NCI-H82 treated with DMSO at 0.1 percent for 48 hours (cell line): ENCODE data around the gene NAPA.

Source experiments
- DNase-seq: peaks from one replicate; lab custom pipeline; 2025; ENCODE audit not compliant: unreplicated experiment; lab: John Stamatoyannopoulos, UW

NAPA gene

DNA sequence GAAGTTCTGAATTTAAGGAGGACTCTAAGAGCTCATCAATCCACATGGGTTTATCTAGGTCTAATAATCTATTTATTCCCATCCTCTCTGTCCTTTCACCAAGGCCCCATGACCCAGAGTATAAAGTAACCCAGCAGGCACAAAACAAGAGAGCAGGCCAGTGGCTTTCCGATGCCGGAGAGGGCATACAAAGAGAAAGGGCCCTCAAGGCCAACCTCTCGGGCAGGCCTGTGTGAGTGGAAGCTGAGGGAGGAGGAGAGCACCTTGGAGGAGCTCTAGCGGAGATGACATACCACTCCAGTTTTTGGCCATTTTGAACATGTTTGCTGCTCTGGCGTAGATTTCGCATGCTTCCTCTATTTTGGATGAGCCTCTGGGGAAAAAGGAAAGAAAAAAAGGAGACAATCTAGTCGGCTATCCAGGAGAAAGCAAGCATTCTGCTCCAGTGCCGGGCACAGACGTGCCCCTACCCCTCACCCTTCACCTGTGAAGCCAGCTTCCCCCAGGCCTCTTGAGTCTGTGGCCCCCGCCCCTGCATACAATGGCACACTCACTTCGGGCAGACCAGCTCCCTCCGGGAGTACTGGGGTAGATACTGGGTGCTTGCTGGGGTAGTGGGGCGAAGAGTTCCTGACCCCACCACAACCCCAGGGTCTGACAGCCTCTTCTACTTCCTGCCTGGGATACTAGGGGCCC, 11.6 kb downstream of the NAPA start:
- DNase-seq: no peak

DNA sequence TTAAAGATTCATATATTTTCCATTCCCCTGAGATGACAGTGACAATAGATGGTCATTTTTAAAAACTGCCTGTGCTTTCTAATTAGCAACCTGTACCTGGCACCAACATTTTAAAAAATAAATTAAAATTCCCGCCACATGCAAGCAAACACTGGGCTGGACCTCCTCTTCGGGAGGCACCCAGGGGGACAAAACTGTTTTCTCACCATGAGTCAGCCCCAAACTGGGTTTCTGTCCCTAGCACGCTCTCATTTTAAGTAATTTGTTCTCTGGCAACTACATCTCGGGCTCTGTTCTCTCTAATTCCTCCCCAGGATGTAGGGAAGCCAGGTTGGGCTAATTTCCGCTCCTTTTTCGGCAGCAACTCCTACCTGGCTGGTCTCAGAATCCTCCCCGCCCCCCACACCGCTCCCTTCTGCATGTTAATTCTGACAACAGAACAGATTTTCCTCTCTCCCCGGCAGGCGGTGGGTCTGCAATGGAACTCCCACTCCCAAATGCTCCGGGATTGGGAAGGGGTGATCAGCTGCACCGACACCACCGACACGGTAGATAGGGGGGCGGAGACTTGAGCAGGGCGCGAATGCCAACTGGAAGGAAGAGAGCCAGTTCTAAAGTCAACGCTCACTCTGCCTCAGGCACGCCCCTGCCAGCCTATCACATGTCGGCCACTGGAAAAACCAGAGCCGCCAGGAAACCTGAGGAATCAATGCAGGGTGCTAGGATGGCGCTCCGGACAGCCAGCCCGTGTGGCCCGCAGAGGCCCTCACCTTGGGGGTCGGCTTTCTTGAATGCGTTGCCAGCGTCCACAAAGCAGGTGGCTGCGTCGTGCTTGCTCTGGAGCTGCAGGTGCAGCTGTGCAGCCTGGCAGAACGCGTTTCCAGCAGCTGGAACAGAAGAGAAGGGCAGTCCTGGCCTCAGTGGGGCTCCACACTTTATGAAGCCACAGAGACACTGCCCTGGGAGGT, 14.7 kb downstream of the NAPA start:
- no peak for DNase-seq

DNA sequence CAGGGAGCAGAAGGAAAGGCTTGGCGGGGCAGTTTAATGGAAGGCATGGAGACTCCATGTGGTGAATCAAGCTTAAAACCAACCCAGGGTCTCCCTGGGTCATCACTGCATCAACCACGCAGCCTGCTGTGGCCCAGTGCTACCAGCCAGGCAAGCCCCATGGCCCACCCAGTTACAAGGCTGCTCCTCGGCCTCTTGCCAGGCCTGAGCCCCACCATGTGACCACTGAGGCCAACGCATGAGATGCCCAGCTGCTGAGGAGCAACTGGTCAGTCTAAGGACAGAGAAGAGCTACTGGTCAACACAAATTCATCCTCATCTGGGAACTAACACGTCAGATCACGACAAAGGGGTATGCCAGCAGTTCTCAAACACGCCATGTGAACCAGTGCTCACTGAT, 15.5 kb downstream of the NAPA start:
- no peak for DNase-seq

DNA sequence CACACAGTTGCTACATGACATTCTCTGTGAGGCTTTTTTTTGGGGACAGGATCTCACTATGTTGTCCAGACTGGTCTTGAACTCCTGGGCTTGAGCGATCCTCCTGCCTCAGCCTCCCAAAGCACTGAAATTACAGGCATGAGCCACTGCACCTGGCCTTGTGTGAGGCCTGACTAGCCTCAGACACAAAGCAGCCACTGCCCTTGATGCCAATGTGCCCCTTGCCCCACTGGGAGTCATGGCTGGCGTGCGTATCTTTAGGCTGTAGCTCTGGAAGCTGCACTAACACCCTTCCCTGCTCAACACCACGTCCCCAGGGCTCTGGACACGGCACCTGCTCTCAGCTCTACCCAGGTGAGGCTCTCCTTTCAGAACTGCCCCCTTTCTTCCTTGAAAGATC, 16.3 kb downstream of the NAPA start:
- no peak for DNase-seq

DNA sequence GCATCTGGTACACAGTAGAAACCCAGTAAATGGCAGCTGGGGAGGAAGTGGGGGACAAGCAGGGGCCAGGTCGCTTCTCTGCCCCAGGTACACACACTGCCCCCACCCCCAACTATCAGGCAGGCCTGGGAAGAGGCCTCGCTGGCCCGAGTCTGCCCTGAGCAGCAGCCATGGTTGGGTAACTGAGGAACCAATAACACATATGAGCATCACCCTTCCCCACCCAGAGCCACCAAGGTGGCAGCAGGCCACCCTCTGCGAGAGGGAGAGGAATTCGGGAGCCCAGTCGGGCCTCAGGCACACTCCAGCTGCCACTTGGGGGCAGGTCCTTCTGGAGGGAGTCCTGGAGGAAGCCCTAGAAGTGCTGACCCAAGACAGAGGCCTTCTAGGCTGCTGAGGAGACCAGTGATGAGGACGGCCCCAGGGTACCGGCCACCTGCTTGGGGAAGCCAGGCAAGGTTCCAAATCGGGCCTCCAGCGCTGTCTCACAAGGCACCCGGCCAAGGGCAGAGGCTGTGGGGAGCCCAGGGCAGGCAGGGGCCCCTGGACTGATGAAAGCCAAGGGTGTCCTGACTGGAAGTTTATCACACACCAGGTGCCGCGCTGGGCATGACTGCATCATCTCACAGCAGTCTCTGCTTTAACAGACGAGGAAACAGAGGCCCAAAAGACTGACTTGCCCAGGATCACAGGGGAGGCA, 16.9 kb downstream of the NAPA start:
- DNase-seq: no peak

GRCh38 chr19:47497050-47497766, 17.7 kb downstream of the NAPA start:
- no peak for DNase-seq

DNA sequence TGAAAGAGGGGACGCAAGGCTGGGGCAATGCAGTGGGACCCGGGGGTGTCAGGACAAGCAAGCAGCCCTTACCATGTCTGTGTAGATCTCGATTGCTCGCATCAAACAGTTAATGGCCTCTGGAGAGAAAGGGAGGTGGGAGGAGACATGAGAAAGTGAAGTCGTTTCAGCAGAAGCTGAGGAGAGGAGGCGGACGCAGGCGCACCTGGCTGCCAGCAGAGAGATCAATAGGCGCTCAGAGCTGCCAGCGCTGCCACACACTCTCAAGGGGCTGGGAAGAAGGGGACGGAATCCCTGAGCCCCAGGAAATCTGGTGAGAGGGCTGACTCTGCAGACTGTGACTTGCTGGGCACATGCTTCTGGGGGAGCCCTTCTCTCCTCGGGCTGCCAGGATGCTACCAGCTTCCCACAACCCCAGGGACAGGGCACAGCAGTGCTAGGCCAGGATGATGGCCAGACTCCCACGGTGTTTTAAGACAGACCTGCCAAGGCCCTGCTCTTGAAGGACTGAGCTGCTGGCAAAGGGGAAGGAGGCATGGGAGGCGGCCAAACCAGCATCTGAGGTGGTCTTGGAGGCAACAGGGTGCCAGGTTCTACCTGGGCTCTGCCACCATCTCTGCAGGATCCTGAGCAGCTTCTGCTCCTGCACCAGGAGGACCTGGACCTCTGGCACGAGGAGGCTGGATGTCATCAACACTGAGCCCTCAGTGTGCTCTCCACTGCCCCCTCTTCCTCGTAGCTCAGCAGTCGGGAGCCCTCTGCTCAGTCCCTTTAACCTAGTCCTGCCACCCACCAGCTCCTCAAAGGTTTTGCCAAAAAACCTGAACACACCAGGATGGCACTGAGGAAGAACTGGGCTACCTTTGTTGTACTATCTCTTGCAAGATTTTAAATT, 19.1 kb downstream of the NAPA start:
- no peak for DNase-seq

- no peak for DNase-seq
Measured at GRCh38 chr19:47494729-47495128, 20.1 kb downstream of the NAPA start.

GRCh38 chr19:47494211-47494547, 20.7 kb downstream of the NAPA start:
- no peak for DNase-seq

DNA sequence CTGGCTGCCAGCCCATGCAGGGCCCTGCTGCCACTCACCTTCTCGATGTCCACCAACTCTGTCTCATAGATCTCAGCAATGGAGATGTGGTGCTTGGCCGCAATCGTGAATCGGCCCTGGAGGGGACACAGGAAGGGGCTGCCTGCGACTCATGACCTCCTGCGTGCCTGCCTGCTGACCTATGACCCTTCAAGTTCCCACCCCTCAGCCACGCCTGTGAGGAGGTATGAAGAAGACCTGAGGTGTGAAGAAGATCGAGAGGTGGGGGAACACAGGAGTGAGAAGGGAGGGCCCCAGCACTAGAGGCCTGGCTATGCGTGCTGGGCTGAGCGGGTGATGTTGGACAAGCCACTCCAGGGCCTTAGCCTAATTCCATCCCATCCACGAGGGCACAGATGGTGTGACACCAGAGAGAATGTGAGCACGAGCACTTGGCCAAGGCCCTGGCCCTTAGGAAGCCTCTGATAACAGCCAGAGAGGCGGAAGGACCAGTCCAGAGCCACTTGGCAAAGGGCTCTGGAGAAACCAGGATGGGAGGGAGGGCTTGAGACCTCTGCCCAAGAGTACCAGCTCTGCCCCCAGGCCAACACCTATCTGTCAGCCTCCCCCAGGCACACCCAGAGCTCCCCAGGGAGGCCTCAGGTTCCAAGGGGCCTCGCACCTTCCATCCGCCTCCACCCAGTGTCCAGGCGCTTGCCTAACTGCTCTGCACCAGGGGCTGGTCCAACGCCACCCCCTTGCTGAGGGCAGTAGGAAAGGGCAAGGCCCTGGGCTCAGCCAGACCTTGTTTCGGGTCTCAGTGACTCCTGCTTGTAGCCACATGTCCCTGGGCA, 21.3 kb downstream of the NAPA start:
- no peak for DNase-seq

GRCh38 chr19:47492571-47493377, 22.1 kb downstream of the NAPA start:
- no peak for DNase-seq

DNA sequence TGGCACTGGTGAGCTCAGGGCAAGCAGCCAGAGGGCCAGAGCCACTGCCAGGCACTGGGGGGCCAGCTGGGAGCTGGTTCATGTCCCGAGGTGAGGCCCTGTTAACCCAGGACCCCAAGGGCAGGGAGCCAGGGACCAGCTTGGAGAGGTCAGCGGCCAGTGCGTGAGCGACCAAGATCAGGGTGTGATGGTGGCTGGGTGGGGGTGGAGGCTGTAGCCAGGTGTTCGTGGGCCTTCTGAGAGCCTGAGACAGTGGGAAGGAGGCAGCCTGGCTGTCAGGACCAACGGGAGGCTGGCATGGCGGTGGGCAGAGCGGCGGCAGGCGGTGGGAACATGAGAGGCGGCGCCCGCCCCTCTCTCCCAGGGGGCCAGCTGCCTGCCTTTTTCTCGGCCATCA, 22.7 kb downstream of the NAPA start:
- no peak for DNase-seq

GRCh38 chr19:47491358-47492136, 23.3 kb downstream of the NAPA start:
- DNase-seq: no peak

DNA sequence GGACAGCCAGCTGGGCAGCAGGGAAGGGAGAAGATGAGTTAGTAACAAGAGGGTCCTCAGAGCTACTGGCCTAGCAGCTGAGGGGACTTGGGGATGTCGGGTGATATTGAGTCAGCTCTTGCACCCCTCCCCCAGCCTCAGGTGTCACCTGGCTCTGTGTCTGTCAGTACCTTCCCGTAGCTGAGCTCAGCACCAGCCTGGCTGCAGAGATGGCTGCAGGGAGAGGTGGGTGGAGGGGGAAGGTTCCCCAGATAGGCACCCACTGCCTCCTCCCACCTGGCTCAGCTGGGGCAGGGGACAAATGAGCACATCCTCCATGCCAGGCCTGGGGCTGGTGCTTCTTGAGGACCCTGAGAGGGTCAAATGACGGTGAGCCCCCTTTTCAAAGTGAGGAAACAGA, 24.0 kb downstream of the NAPA start:
- no peak for DNase-seq

- DNase-seq: no peak
Measured at GRCh38 chr19:47490031-47490430, 24.8 kb downstream of the NAPA start.

- no peak for DNase-seq
Measured at GRCh38 chr19:47489072-47489914, 25.6 kb downstream of the NAPA start.
